GM18517 (cell line): ENCODE results near the gene RARB.

Experiments
- ATAC-seq: cut with Tn5 transposase; IDR thresholded peaks from one replicate; pipeline ENCODE4 v1.9.1; 2021; ENCODE audit warnings: mild to moderate bottlenecking, moderate library complexity; ENCODE audit not compliant: unreplicated experiment

RARB gene

DNA sequence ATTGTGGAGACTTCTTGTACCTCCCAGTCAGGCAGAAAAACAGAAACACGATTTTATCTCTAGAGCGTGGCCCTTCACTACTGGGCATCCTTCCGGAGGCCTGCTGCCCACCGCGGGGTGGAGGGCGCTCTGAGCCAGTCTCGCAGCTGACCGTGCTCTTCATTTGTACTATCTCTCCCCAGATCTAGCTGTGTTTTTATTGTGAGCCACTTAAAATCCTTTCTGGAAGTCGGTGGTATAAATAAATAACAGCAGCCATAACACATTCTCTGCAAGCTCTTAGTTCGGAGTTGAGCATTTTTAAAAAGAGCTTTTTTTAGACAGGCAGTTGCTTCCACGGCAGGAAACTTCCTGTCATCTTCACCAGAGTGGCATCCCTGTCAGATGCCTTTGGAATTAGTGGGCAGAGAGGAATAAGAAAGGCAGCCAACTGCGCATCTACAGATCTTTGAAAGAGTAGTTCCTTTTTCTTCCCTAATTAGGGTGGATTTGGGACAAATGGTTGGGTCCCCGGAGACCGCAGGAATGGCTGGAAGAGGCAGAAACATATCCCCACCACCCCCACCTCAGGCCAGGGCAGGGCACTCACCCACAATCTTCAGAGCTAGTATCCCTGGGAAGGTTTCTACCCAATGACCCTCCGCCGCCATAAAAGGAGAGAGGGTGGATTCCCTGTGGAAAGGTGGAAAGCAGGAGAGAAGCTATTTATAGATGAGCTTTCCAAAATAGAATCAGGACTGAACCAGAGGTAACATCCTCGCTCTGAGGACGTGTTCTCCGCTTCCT lies 145.5 kb downstream of the RARB start:
- no peak for ATAC-seq

DNA sequence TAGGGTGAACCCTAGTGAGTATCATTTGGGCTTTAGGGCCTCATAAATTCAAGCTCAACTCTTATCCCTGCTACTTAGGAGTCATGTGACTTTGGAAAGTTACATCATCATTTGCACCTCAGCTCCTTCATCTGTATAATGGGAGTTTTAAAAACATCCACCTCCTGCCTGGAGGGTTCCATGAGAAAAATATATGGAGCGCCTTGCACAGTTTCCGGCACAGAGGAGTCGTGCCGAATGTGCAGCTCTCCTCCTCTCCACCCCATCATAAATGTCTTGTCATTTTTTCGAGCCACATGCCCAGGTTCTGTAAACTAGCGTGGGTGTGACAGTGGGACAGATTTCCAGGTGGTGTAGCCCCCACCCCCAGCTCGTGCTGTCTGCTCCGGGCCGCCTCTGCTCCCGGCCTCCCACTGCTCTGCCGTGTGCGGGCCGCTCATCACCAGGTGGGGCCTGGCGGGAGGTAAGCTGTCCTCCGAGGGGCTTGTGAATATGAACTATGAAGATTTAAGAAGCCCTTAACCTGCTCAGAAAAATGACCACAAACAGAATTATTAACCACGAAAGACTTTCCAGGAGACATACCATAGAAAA lies 146.2 kb downstream of the RARB start:
- ATAC-seq, result no peak

DNA sequence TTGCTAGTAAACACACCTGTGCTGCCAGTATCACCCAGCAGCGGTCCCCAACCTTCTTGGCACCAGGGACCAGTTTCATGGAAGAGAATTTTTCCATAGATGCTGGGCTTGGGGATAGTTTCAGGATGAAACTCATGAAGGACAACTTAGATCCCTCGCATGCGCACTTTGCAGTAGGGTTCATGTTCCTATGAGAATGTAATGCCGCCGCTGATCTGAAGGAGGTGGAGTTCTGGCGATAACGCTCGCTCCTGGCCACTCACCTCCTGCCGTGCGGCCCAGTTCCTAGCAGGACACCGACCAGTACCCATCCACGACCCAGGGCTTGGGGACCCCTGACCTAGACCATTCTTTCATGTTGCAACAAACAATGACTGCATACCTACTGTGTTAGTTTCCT lies 146.9 kb downstream of the RARB start:
- ATAC-seq, result no peak

DNA sequence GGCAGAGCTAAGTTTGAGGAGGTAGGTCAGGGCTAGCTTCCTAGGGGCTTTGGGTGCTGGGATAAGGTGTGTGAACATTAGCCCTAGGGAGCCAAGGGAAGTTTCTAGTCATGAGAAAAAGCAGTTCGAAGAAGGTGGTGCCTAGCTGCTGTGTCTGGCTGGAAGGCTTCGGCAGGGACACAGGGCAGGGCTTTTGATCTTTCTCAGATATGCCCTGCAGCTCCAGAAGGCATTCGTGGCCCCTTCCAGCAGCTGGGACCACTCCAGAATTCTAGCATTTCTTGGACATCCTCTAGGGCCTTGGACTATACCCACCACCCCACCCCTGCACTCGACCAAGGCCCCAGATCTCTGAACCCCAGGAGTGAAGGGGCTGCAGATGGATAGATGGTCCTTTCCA lies 148.1 kb downstream of the RARB start:
- ATAC-seq, result no peak

DNA sequence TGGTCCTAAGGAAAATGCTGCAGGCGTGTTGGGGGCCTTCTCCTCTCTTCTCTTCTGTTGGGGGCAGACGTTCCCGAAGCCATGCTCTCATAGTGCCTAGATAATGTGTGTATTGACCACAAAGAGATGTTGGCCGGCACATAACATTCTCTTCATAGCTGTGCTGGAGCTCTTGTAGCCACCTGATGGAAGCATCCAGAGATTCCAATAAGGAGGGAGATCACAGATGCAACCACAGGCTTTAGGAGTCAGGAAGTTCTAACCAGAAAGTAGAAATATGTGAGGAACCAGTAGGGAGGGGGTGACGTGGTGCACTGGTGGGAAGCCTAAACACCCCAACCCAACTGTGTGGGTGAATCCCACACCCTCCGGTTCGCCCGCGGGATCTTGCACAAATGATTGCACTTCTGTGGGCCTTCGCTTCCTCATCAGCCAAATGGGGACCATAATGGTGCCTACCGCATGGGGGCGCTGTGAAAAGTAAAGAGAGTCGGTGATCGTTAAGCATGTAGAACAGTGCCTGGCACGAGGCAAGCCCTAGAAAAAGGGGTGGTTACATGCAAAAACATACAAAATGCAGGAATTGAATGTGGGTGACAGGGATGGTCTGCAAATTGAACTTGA lies 148.9 kb downstream of the RARB start:
- no peak for ATAC-seq

DNA sequence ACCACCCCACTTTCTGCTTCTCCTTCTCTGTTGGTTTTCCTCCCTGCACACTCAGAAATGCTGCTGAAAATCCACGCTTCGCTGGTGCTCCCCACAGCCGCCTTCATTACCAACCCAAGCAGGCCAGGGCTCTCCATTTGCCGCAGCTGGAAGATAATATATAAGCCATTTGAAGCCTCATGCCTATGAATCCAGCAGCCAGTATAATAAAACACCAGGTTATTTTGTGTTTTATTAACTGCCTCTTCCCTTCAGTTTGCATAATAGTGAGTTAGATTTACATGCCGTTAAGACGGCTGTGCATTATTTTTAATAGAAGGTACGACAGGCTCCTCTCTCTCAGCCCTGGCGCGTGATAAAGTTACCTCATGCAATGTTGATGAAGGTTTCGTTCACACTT lies 150.0 kb downstream of the RARB start:
- ATAC-seq, result no peak

DNA sequence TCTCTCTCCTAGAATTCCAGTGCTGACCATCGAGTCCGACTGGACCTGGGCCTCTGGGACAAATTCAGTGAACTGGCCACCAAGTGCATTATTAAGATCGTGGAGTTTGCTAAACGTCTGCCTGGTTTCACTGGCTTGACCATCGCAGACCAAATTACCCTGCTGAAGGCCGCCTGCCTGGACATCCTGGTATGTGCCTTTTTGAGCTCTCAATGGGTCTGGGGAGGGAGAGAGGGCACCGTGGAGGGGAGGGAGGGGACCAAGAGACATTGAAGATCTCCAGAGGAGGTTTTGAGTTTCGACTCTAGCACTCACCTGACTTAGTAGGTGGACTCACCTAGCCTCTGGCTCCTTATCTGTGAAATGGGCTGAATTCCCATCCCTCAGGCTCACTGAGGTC lies 152.5 kb downstream of the RARB start:
- no peak for ATAC-seq

DNA sequence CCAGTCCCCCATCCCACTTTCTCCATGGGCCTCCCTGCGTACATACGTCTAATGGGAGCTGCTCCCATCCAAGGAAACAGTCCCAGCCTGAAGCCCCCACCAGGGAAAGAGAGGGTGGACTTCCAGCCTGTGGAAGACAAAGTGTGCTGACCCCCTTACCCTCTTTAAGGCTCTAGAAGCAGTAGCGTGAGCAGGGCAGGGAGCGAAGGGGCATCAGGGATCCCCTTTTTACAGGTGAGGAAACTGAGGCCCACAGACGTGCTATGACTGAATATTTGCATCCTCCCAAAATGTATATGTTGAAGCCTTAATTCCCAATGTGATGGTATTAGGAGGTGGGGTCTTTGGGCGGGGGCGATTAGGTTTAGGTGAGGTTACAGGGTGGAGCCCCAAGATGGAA lies 153.3 kb downstream of the RARB start:
- no peak for ATAC-seq

DNA sequence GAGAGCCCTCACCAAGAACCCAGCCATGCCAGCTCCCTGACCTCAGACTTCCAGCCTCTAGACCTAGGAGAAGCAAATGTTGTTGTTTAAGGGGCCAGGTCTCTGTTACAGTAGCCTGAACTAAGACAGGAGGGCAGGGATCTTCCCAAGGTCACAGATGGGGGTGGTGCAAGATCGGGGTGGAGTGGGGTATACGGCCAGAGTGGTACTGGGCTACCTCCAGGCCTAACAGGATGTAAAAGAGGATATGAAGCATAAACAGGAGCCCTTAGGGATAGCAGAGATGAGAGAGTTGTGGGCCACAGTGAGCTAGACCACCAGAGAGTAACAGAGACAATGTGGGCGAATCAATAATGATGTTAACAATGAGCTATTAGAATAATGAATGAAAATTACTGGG lies 153.8 kb downstream of the RARB start:
- ATAC-seq, result no peak

DNA sequence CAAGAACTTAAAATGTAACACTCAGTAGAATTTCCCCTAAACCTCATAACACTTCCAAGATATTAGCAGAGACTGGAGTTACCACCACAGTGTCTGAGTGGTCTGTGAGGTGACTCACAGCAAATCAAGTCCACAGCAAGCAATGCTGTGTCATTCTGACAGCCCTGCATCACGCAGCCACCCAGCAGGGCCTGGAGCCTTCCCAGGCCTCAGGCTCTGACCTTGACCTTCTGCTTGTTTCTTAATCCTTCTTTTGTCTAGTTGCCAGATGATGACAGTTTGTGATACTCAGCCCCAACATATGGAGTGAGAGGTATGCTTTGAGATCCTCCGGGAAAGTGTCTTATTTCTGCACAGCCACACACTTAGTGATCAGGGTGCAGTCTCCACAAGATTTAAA lies 154.2 kb downstream of the RARB start:
- ATAC-seq, result no peak

DNA sequence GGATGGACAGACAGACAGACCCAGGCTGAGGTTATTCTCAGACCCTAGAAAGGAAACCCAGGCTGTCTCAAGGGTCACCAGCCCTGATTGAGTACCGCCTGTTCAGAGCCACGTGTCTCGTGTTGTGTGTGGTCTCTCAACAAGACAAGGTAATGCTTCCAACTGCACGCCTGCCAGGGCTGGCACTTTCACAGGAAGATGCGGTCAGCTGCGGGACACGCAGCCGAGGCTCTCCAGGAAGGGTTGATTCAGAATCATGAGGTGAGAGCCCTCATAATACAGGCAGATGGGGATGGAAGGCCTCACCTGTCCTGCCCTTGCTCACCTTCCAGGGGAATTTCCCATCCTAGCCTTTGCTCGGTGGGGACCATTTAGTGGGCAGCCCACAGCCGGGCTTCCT lies 155.3 kb downstream of the RARB start:
- no peak for ATAC-seq

DNA sequence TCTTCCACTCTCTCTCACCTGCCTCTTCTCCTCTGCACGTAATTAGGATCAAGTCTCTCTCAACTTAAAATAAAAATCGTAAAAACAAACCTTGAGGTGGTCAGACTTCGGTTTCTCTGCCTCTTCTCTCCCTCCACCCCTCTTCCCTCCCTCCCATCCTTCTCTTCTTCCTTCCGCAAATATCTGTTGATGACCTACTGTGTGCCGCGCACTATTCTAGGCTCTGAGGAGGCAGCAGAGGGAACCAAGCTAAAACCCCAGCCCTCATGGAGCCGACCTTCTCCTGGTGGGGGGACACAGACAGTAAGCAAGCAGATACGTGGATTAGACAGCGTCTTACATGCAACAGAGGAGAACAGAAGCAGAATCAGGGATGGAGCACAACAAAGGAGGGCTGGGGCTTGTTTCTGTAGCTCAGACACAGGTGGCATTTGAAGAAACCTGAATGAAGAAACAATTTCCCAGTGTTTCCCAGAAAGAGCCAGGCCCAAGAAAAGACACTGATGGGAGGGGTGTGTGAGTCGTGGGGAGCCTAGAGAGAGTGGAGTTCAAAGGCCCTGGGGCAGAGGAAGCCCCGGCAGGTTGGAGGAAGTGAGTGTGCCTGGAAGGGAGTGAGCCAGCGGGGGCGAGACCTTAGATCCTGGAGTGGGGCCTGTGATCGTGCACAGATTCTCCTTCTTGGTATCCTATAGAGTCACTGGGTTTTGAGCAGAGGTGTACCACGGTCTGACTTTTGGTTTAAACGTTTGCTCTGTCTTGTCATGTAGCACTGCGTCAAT lies 156.1 kb downstream of the RARB start:
- no peak for ATAC-seq

DNA sequence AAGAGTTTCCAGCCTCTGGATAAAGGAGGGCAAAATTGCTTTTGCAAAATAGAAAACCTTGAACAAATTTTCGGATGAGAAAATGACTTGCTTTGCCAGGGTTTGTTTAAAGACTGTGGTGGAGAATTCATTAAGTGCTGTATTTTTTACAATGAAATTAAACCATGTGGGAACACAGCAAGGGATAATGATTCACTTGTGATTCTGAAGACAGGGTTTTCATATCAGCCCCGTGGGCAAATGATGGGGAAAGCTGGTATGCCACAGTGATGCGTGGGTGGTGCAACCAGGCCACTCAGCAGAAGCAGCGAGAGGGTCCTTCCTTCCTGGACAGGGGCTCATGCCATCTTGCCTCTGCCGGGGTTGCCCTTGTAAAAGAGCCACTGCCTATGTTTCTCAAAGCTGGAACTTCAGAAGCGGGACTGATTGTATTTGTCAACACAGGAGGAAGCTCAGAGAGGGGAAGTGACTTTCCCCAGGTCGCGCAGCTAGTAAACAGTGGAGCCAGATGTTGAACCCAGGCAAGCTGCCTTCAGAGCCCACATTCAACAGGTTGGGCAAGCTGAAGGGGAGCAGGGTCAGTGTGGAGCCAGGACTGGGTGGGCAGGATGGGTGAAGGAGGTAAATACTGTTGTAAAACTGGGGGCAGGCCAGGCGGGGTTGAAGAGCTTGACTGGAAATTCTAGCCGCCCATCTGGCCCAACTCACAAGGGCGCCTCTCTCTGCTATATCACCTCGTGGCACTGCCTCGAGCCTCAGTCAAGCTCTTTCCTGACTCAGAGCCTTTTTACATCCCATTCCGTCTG lies 157.5 kb downstream of the RARB start:
- no peak for ATAC-seq

DNA sequence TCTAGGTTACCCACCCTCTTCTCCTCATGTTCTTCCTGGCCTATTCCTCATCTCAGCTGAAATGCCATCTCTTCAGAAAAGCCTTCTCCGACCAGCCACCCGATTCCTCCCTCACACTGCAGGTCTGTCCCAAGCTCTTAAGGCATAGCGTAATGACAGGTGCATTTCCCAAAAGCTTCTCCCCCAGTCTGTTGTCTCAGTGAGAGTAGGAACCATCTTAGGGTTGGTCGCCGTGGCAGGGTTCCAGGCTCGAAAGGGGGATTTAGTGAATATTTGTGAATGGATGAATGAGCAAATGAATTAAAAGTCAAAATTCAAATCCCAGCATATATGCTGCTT lies 158.1 kb downstream of the RARB start:
- ATAC-seq, result no peak

DNA sequence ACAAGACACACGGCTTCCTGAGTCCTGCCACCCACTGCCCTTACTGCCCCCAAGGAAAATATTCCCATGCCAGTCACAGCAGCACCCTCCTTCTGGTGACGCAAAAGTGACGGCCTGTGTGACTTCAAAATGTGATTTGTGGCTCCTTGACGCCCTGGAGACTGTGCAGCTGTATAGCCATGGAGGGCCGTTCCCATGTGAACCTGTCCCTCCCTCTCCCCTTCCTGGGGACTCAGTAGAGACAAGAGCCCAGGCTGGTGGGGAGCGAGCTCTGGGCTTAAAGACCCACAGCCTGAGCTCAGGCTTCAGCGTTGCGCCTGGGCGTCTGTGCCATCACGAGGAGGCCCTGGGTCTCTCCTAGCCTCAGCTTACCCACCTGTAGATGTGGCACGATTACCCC lies 158.5 kb downstream of the RARB start:
- ATAC-seq, result no peak

DNA sequence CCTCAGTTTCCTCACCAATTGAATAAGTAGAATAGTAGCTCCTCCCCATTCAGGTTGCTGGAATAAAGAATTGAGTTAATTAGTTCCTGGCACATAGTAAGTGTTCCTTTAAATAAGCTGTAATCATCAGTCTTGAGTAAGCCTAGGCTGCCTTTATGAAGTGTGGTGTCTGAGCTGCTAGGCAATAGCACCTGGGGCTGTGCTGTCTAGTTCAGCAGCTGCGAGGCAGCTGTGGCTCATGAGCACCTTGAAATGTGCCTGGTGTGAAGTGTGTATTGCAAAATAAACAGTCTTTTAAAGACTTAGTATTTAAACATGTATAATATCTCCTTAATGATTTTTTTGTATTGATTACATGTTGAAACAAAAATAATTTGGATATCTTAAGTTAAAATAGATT lies 159.0 kb downstream of the RARB start:
- no peak for ATAC-seq

DNA sequence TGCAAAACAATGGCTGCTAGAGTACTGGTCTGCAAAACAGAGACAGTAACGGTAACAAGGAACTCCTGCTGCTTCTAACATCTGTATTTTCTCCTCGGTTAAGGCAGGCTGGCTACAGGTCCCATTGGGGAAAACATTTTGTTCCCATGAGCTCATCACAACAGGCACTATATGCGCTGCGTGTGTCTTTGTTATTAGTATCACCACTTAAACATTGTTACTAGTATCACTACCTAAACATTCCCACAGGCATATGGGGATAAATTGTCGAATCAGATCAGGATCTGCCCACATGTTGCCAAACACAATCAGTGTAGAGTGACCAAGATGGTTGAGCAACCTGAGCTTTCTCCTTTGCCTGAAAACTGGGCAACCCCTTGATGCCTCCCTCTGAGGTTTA lies 159.5 kb downstream of the RARB start:
- no peak for ATAC-seq

DNA sequence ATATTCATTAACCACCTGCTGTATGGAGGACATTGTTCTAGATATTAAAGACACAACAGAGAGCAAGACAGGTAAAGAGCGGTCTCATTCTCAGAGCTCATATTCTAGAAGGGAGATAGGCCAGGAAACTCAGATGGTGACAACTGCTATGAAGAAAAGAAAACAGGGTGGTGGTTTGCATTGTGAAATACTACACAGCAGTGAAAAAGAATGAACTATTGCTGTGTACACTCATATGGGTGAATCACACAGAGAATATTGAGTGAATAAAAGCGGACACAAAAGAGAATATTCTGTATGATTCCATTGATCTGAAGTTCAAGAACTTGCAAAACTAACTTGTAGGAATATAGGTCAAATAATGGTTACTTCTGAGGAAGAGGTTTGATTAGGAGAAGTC lies 159.9 kb downstream of the RARB start:
- ATAC-seq, result no peak

DNA sequence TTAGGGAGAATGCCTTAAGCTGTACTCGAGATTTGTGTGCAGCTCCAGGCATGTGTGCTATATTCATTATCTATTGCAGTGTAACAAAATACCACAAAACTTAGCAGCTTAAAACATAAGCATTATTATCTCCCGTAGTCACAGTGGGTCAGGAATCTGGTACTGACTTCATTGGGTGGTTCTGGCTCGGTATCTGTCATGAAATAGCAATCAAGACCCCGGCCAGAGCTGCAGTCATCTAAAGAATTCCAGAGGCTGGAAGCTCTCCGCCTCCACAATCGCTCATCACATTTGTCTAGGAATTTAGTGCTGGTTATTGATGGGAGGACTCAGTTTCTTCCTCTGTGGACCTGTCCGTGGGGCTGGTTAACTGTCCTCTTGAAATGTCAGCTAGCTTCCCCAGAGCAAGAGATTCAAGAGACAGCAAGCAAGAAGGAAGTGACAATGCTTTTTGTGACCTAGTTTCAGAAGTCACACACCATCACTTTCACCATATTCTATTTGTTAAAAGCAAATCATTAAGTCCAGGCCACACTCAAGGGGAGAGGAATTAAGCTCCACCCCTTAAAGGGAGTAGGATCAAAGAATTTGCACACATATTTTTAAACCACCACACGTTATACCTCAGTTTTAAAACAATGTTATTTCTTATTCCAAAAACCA lies 160.5 kb downstream of the RARB start:
- no peak for ATAC-seq

DNA sequence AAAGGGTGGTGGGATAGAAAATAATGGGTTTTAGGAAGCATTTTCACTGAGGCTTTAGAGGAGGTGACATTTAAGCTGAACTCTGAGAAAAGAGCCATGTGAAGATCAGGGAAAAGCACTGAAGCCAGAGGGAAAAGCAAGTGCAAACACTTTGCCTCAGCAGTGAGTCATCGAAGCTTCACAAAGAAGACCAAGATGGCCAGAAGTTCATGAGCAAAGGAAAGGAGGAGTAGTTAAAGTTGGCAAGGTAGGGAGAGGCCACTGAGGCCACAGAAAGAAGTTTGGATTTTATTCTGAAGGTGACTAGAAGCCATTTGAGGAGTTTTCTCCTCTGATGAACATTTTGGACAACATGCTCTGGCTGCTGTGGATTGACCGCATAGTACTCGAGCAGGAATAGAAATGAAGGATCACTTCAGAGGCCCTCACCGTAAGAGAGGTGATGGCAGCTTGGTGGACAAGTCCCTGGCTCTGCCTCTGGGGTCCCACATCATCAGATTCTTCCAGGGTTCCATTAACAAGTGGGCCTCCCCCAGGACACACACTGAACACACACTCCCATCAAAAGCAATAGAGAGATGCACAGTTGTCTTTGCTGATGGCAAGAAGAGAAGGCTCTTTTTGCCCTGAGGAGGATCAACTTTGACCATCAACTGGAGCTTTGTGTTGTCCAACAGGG lies 161.2 kb downstream of the RARB start:
- no peak for ATAC-seq
